ENCODE data around the gene SORCS3. TPM values are rescaled to one million over a fixed set of nuclear protein-coding genes. Genes with fewer than 3 reads are reported as not detected.

SORCS3 gene
- total and polyA plus RNA-seq, 9 of the 15 experiments (the other 6 are each of a cell fraction or from before 2014, with no cell fraction given): not detected

GRCh38 chr10:104966563-104967297 lies 325.6 kb downstream of the SORCS3 start (continued):
- TF ChIP-seq BCLAF1 (IDR thresholded peaks at IDR 0.05; ENCODE audit: borderline replicate concordance in 1 of 2, control insufficient read depth in 1 of 2, low read depth in 2 of 2, low read length in 1 of 2) (no peak), NCOR1 (IDR thresholded peaks at IDR 0.05) (no peak)

- H4K20me1 ChIP-seq (replicated peaks; ENCODE audit: control insufficient read depth, insufficient read depth, low read length): no peaks in the 10 kb centered on the region
- ChIA-PET POLR2A (no interaction called here), CTCF (ENCODE audit: low intra/inter-chr PET ratio) (no interaction called here)
- no peak overlapping the region for H3K27ac ChIP-seq (ENCODE audit: extremely low read depth, low read depth, low read length)
- no peaks in the 10 kb centered on the region for H3K4me1 ChIP-seq (replicated peaks in 1 of 2; ENCODE audit: control insufficient read depth in 2 of 2, insufficient read depth in 2 of 2, low read length in 2 of 2)
- H3K4me3 ChIP-seq: no peak overlapping the region
- no peaks in the 10 kb centered on the region for H3K36me3 ChIP-seq (ENCODE audit: control insufficient read depth, insufficient read depth, low read length)
- no peaks in the 10 kb centered on the region for H3K9me3 ChIP-seq (replicated peaks; ENCODE audit: control insufficient read depth, insufficient read depth, low read depth, low read length)
- in situ Hi-C loops (cut with MboI): no loop called here
- no TSS peak for BruUV-seq (replicated peaks)
- 0% methylated on average over 2 of the region's 2 CpGs for WGBS (ENCODE audit: insufficient coverage, low coverage, missing lambda C conversion rate)
- H3K79me2 ChIP-seq (ENCODE audit: control insufficient read depth, insufficient read depth, low read length): no peaks in the 10 kb centered on the region
- H2AFZ ChIP-seq (ENCODE audit: low read depth, low read length): no peak overlapping the region
- no peaks in the 10 kb centered on the region for H3K9me1 ChIP-seq (ENCODE audit: control insufficient read depth, insufficient read depth, low read length)
- DNase-seq (ENCODE audit: extremely low read depth in 1 of 4, low spot score in 3 of 4): no peak
- ATAC-seq: no peak
- no peaks in the 10 kb centered on the region for H3K27me3 ChIP-seq (ENCODE audit: control insufficient read depth in 2 of 2, insufficient read depth in 2 of 2, low read length in 2 of 2)
- FAIRE-seq: no peak
- H3K9ac ChIP-seq (ENCODE audit: insufficient read depth in 1 of 2, low read depth in 2 of 2, low read length in 2 of 2): no peak overlapping the region
- intact Hi-C loops (cut with micrococcal nuclease): no loop called here
- no peak overlapping the region for H3K4me2 ChIP-seq (ENCODE audit: insufficient read depth, low read length)
- no peak for TF ChIP-seq C11orf30 (IDR thresholded peaks at IDR 0.05; ENCODE audit: low read depth)
- TF ChIP-seq NRF1 (conservative IDR thresholded peaks at IDR 0.05 in 1 of 2, IDR thresholded peaks at IDR 0.05 in 1 of 2): no peak
- TF ChIP-seq SMARCA4 (IDR thresholded peaks at IDR 0.05): no peak
- no peak for TF ChIP-seq CCNT2 (IDR thresholded peaks at IDR 0.05; ENCODE audit: borderline replicate concordance, extremely low read depth, insufficient read length, low read depth, low read length)
- no peak for TF ChIP-seq ZNF764 (CRISPR knock-in tag; IDR thresholded peaks at IDR 0.05; ENCODE audit: low read depth)
- no peak for TF ChIP-seq HNRNPK (IDR thresholded peaks at IDR 0.05; ENCODE audit: low read depth, low read length, poor library complexity, severe bottlenecking)
- no peak for TF ChIP-seq ZNF280B (CRISPR knock-in tag; IDR thresholded peaks at IDR 0.05)
- no peak for TF ChIP-seq ZNF766 (CRISPR knock-in tag; conservative IDR thresholded peaks at IDR 0.05)
- TF ChIP-seq TBL1XR1 (IDR thresholded peaks at IDR 0.05; ENCODE audit: low read length in 2 of 2): no peak
- no peak for TF ChIP-seq HDAC3 (IDR thresholded peaks at IDR 0.05; ENCODE audit: borderline replicate concordance, partially characterized antibody)
- no peak for TF ChIP-seq WHSC1 (IDR thresholded peaks at IDR 0.05; ENCODE audit: low read length)
- TF ChIP-seq POLR3A (IDR thresholded peaks at IDR 0.05; ENCODE audit: borderline replicate concordance, extremely low read depth, insufficient read depth, insufficient read length): no peak
- TF ChIP-seq NUFIP1 (IDR thresholded peaks at IDR 0.05; ENCODE audit: partially characterized antibody): no peak
- TF ChIP-seq ATF1 (CRISPR knock-in tag; IDR thresholded peaks at IDR 0.05): no peak
- no peak for TF ChIP-seq ATF1 (tag; IDR thresholded peaks at IDR 0.05)
These were observed 339.3 kb downstream of the SORCS3 start for GRCh38 chr10:104980368-104980767.

Measured in K562 (cell line).